Measurements from ENCODE around the gene MORN4.

Gene MORN4

GRCh38 chr10:97631098-97631497 is 2.2 kb downstream of the MORN4 start:
- no peak for TF ChIP-seq FOXP2 (optimal IDR thresholded peaks at IDR 0.05; ENCODE audit: borderline replicate concordance, extremely low read depth, extremely low read length, insufficient read depth)
- TF ChIP-seq, protein P1, sequence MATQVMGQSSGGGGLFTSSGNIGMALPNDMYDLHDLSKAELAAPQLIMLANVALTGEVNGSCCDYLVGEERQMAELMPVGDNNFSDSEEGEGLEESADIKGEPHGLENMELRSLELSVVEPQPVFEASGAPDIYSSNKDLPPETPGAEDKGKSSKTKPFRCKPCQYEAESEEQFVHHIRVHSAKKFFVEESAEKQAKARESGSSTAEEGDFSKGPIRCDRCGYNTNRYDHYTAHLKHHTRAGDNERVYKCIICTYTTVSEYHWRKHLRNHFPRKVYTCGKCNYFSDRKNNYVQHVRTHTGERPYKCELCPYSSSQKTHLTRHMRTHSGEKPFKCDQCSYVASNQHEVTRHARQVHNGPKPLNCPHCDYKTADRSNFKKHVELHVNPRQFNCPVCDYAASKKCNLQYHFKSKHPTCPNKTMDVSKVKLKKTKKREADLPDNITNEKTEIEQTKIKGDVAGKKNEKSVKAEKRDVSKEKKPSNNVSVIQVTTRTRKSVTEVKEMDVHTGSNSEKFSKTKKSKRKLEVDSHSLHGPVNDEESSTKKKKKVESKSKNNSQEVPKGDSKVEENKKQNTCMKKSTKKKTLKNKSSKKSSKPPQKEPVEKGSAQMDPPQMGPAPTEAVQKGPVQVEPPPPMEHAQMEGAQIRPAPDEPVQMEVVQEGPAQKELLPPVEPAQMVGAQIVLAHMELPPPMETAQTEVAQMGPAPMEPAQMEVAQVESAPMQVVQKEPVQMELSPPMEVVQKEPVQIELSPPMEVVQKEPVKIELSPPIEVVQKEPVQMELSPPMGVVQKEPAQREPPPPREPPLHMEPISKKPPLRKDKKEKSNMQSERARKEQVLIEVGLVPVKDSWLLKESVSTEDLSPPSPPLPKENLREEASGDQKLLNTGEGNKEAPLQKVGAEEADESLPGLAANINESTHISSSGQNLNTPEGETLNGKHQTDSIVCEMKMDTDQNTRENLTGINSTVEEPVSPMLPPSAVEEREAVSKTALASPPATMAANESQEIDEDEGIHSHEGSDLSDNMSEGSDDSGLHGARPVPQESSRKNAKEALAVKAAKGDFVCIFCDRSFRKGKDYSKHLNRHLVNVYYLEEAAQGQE (IDR thresholded peaks at IDR 0.05; ENCODE audit: insufficient read depth in 1 of 2, low read depth in 2 of 2, low read length in 2 of 2): no peak
- TF ChIP-seq POLR2AphosphoS5 (IDR thresholded peaks at IDR 0.05; ENCODE audit: low read depth, low read length): no peak
- no peak for TF ChIP-seq SIN3A (IDR thresholded peaks at IDR 0.05; ENCODE audit: borderline replicate concordance, insufficient read depth, low read length)
- TF ChIP-seq TAF1 (IDR thresholded peaks at IDR 0.05; ENCODE audit: borderline replicate concordance, insufficient read depth, low read length): no peak

- TF ChIP-seq SIN3A (IDR thresholded peaks at IDR 0.05; ENCODE audit: borderline replicate concordance, insufficient read depth, low read length): no peak
- no peak for TF ChIP-seq TAF1 (IDR thresholded peaks at IDR 0.05; ENCODE audit: borderline replicate concordance, insufficient read depth, low read length)
- TF ChIP-seq POLR2AphosphoS5 (IDR thresholded peaks at IDR 0.05; ENCODE audit: low read depth, low read length): no peak
These were observed 4.0 kb downstream of the MORN4 start for GRCh38 chr10:97629289-97629688.

GRCh38 chr10:97628228-97628627 is 5.1 kb downstream of the MORN4 start:
- TF ChIP-seq TAF1 (IDR thresholded peaks at IDR 0.05; ENCODE audit: borderline replicate concordance, insufficient read depth, low read length) (no peak), FOXP2 (optimal IDR thresholded peaks at IDR 0.05; ENCODE audit: borderline replicate concordance, extremely low read depth, extremely low read length, insufficient read depth) (no peak), SIN3A (IDR thresholded peaks at IDR 0.05; ENCODE audit: borderline replicate concordance, insufficient read depth, low read length) (no peak), POLR2AphosphoS5 (IDR thresholded peaks at IDR 0.05; ENCODE audit: low read depth, low read length) (no peak)
- TF ChIP-seq, protein P1 (IDR thresholded peaks at IDR 0.05; ENCODE audit: insufficient read depth in 1 of 2, low read depth in 2 of 2, low read length in 2 of 2): no peak

- TF ChIP-seq TAF1 (IDR thresholded peaks at IDR 0.05; ENCODE audit: borderline replicate concordance, insufficient read depth, low read length) (no peak), FOXP2 (optimal IDR thresholded peaks at IDR 0.05; ENCODE audit: borderline replicate concordance, extremely low read depth, extremely low read length, insufficient read depth) (no peak), SIN3A (IDR thresholded peaks at IDR 0.05; ENCODE audit: borderline replicate concordance, insufficient read depth, low read length) (no peak), POLR2AphosphoS5 (IDR thresholded peaks at IDR 0.05; ENCODE audit: low read depth, low read length) (no peak)
- TF ChIP-seq, protein P1 (IDR thresholded peaks at IDR 0.05; ENCODE audit: insufficient read depth in 1 of 2, low read depth in 2 of 2, low read length in 2 of 2): no peak
These were observed 5.6 kb downstream of the MORN4 start for GRCh38 chr10:97627731-97628130.

DNA sequence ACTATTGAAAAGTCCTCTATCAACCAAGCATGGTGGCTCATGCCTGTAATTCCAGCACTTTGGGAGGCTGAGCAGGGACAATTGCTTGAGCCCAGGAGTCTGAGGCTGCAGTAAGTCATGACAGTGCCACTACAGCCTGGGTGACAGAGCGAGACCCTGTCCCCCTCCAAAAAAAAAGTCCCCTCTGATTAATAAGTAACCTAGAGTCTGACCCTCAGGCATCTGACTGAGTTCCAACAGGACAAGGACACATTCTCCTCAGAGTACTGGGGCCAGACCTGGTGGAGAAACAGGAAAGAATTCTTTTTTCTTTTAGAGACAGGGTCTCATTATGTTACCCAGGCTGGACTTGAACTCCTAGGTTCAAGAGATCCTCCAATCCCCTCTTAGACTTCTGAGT is 10.0 kb downstream of the MORN4 start:
- TF ChIP-seq FOXP2 (optimal IDR thresholded peaks at IDR 0.05; ENCODE audit: borderline replicate concordance, extremely low read depth, extremely low read length, insufficient read depth) (no peak), SIN3A (IDR thresholded peaks at IDR 0.05; ENCODE audit: borderline replicate concordance, insufficient read depth, low read length) (no peak), TAF1 (IDR thresholded peaks at IDR 0.05; ENCODE audit: borderline replicate concordance, insufficient read depth, low read length) (no peak), POLR2AphosphoS5 (IDR thresholded peaks at IDR 0.05; ENCODE audit: low read depth, low read length) (no peak)
- TF ChIP-seq, protein P1 (IDR thresholded peaks at IDR 0.05; ENCODE audit: insufficient read depth in 1 of 2, low read depth in 2 of 2, low read length in 2 of 2): no peak
